Measurements from ENCODE around the gene TANC1. TPM values are rescaled to one million over a fixed set of nuclear protein-coding genes. Genes with fewer than 3 reads are reported as not detected.

Gene TANC1
- total and polyA plus RNA-seq, 2 donors (not counting 3 experiments of a cell fraction or from before 2014, with no cell fraction given), result 58.9 to 99.4 TPM

GRCh38 chr2:159094173-159094737 lies 125.8 kb downstream of the TANC1 start:
- Histone ChIP-seq H4K20me1 (replicated peaks; ENCODE audit: control insufficient read depth, extremely low read depth, insufficient read depth, low read length) (no peaks in the 10 kb centered on the region), H3K27me3 (ENCODE audit: control insufficient read depth in 2 of 2, insufficient read depth in 2 of 2, low read length in 2 of 2) (no peaks in the 10 kb centered on the region), H3K36me3 (ENCODE audit: control insufficient read depth in 2 of 2, extremely low read depth in 1 of 2, insufficient read depth in 2 of 2, low read length in 2 of 2) (peaks cover 0 to 2% of the 10 kb centered on the region in 2 experiments), H3K4me3 (replicated peaks in 1 of 3; ENCODE audit: insufficient read depth in 1 of 3, low read depth in 1 of 3, low read length in 3 of 3) (no peak overlapping the region), H3K9me3 (replicated peaks; ENCODE audit: control insufficient read depth, insufficient read depth, low read length) (no peaks in the 10 kb centered on the region), H3K9me1 (replicated peaks; ENCODE audit: control insufficient read depth, extremely low read depth, insufficient read depth, low read length) (no peaks in the 10 kb centered on the region), H2AFZ (ENCODE audit: low read depth, low read length) (no peak overlapping the region), H3K9ac (replicated peaks; ENCODE audit: extremely low read depth, insufficient read depth, low read length) (no peak overlapping the region), H3K4me1 (ENCODE audit: control insufficient read depth, extremely low read depth, insufficient read depth, low read length) (peaks cover 81% of the 10 kb centered on the region), H3K79me2 (ENCODE audit: control insufficient read depth, insufficient read depth, low read length) (peaks cover 60% of the 10 kb centered on the region), H3K4me2 (ENCODE audit: insufficient read depth, low read length) (no peak overlapping the region), H3K27ac (ENCODE audit: insufficient read depth, low read depth, low read length) (peak overlapping the region; percentile 97)
- POLR2A ChIA-PET, result interaction anchor here (1.3 kb wide), 1 partner anchor 24 kb away, joined by 4 read pairs; no protein-coding TSS in a partner anchor
- peak; percentile 85 for DNase-seq (ENCODE audit: low read depth, low spot score)
- dilution Hi-C loops (cut with MboI; ENCODE audit: extremely low pct_ligation_motif_present, low sequenced_read_pairs) (no loop called here), intact Hi-C loops (cut with micrococcal nuclease) (no loop called here)
- FAIRE-seq, result no peak
- TF ChIP-seq MAX (IDR thresholded peaks at IDR 0.05; ENCODE audit: insufficient read depth, insufficient read length) (no peak), MYC (IDR thresholded peaks at IDR 0.05; ENCODE audit: low read depth, low read length) (no peak), POLR2AphosphoS5 (IDR thresholded peaks at IDR 0.05; ENCODE audit: insufficient read depth, low read depth, low read length) (no peak), GATA2 (IDR thresholded peaks at IDR 0.05; ENCODE audit: insufficient read depth, insufficient read length, low read depth, low read length) (no peak), EZH2 (IDR thresholded peaks at IDR 0.05; ENCODE audit: borderline replicate concordance, low read depth, low read length, severe bottlenecking) (no peak), FOS (IDR thresholded peaks at IDR 0.05; ENCODE audit: borderline replicate concordance, insufficient read depth, low read length) (no peak), CTCF (IDR thresholded peaks at IDR 0.05; ENCODE audit: extremely low read depth in 1 of 2, insufficient read depth in 1 of 2, low read depth in 1 of 2, low read length in 2 of 2) (no peak), JUN (IDR thresholded peaks at IDR 0.05; ENCODE audit: borderline replicate concordance, insufficient read depth, insufficient read length, low read depth) (no peak), POLR2A (IDR thresholded peaks at IDR 0.05; ENCODE audit: low read depth, low read length) (no peak)
- CTCF ChIA-PET, result interaction anchor here (1.4 to 4.0 kb wide), 3 partner anchors 10 to 63 kb away, joined by 4 to 24 read pairs (median 7); no protein-coding TSS in a partner anchor
- BruUV-seq (replicated peaks), result no TSS peak
